NCI-H2081 treated with DMSO at 0.1 percent for 48 hours (cell line): ENCODE measurements around the gene IMMP1L.

Experiments used
- DNase-seq: peaks from one replicate; lab custom pipeline; 2025; lab: John Stamatoyannopoulos, UW

The IMMP1L gene

GRCh38 chr11:31387379-31387778, 122.0 kb downstream of the IMMP1L start:
- no peak for DNase-seq

GRCh38 chr11:31383116-31383515, 126.3 kb downstream of the IMMP1L start:
- no peak for DNase-seq
